HL-60 (cell line): ENCODE measurements around the gene LCE3A.

Experiments
- POLR2AphosphoS5 ChIP-seq: IDR thresholded peaks from 2 replicates; pipeline ENCODE4 v1.6.1; 2012; ENCODE audit warnings: low read depth
- TF ChIP-seq, protein P1 (sequence below): IDR thresholded peaks from one replicate; pipeline ENCODE4 v1.5.1; 2011; ENCODE audit warnings: low read length, control low read depth, inconsistent platforms; ENCODE audit not compliant: insufficient read depth

DNA sequence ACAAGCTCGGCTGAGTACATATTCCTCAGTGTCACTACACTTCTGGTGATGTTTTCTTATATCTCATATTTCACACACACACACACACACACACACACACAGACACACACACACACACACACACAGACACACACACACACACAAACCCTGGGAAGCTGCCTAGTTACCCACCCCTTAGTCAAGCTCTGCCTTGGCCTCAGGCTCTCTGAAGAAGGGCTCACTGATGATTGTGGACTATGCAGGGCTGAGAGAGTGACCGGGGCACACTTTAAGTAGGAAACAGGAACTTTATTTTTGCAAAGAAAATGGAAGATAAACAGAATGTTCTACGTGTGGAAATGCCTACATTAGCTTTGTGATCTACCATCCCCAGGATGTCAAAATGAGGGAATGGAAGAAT, 21.0 kb upstream of the LCE3A start:
- TF ChIP-seq, protein P1, sequence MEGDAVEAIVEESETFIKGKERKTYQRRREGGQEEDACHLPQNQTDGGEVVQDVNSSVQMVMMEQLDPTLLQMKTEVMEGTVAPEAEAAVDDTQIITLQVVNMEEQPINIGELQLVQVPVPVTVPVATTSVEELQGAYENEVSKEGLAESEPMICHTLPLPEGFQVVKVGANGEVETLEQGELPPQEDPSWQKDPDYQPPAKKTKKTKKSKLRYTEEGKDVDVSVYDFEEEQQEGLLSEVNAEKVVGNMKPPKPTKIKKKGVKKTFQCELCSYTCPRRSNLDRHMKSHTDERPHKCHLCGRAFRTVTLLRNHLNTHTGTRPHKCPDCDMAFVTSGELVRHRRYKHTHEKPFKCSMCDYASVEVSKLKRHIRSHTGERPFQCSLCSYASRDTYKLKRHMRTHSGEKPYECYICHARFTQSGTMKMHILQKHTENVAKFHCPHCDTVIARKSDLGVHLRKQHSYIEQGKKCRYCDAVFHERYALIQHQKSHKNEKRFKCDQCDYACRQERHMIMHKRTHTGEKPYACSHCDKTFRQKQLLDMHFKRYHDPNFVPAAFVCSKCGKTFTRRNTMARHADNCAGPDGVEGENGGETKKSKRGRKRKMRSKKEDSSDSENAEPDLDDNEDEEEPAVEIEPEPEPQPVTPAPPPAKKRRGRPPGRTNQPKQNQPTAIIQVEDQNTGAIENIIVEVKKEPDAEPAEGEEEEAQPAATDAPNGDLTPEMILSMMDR = no peak
- TF ChIP-seq POLR2AphosphoS5 = no peak
